ENCODE data around the gene GPM6B. TPM values are rescaled to one million over a fixed set of nuclear protein-coding genes. Genes with fewer than 3 reads are reported as not detected.

The GPM6B gene
- total RNA-seq, 1 experiment from 2014 or later: 99.8 TPM

GRCh38 chrX:13826770-13827169 is 9.9 kb upstream of the GPM6B start:
- ChIA-PET POLR2A (no interaction called here), CTCF (interaction anchor here (0.7 kb wide), 1 partner anchor 75 kb away, joined by 3 read pairs; no protein-coding TSS in a partner anchor)
- no peak for TF ChIP-seq IRF1 (CRISPR knock-in tag; IDR thresholded peaks at IDR 0.05)
- no peaks in the 10 kb centered on the region for H3K27me3 Mint-ChIP-seq (ENCODE audit: low read depth)
- no peak overlapping the region for H3K4me3 Mint-ChIP-seq
- no peak overlapping the region for H3K27ac Mint-ChIP-seq
- peaks cover 13% of the 10 kb centered on the region for H3K4me1 Mint-ChIP-seq
- H3K9me3 Mint-ChIP-seq: no peaks in the 10 kb centered on the region
- no peak for ATAC-seq
- H3K36me3 Mint-ChIP-seq: peaks cover 5% of the 10 kb centered on the region
- DNase-seq (ENCODE audit: low spot score): no peak

- ATAC-seq: no peak
- ChIA-PET CTCF (no interaction called here), POLR2A (interaction anchor here (0.6 kb wide), 1 partner anchor 13 kb away, joined by 10 read pairs; no protein-coding TSS in a partner anchor)
- Mint-ChIP-seq H3K4me1 (peaks cover 7% of the 10 kb centered on the region), H3K27me3 (ENCODE audit: low read depth) (no peaks in the 10 kb centered on the region), H3K9me3 (no peaks in the 10 kb centered on the region), H3K36me3 (peaks cover 5% of the 10 kb centered on the region), H3K4me3 (no peak overlapping the region), H3K27ac (no peak overlapping the region)
- TF ChIP-seq USF2 (CRISPR knock-in tag; IDR thresholded peaks at IDR 0.05) (no peak), ERG (CRISPR knock-in tag; IDR thresholded peaks at IDR 0.05) (no peak), E2F4 (CRISPR knock-in tag; IDR thresholded peaks at IDR 0.05; ENCODE audit: borderline replicate concordance, low read depth) (no peak), ZNF416 (CRISPR knock-in tag; IDR thresholded peaks at IDR 0.05) (no peak), SMAD4 (CRISPR knock-in tag; IDR thresholded peaks at IDR 0.05) (no peak), SMAD3 (CRISPR knock-in tag; IDR thresholded peaks at IDR 0.05; ENCODE audit: borderline replicate concordance) (no peak)
- no peak for DNase-seq (ENCODE audit: low spot score)
Measured at GRCh38 chrX:13825178-13825762, 8.4 kb upstream of the GPM6B start.

GRCh38 chrX:13824746-13825145 is 7.9 kb upstream of the GPM6B start:
- H3K9me3 Mint-ChIP-seq: no peaks in the 10 kb centered on the region
- TF ChIP-seq ELF4 (CRISPR knock-in tag; IDR thresholded peaks at IDR 0.05; ENCODE audit: low read depth) (no peak), ATF6 (CRISPR knock-in tag; IDR thresholded peaks at IDR 0.05) (no peak)

GRCh38 chrX:13821738-13822137 is 4.8 kb upstream of the GPM6B start:
- Mint-ChIP-seq H3K36me3 (peaks cover 5% of the 10 kb centered on the region; the same call in 1 of the 2 replicates), H3K4me3 (no peak overlapping the region), H3K4me1 (peaks cover 23% of the 10 kb centered on the region), H3K9me3 (no peaks in the 10 kb centered on the region), H3K27ac (no peak overlapping the region), H3K27me3 (ENCODE audit: low read depth) (no peaks in the 10 kb centered on the region)
- ChIA-PET POLR2A (no interaction called here), CTCF (no interaction called here)
- ATAC-seq (no peak), DNase-seq (ENCODE audit: low spot score) (no peak)
- no peak for TF ChIP-seq ZNF423 (CRISPR knock-in tag; IDR thresholded peaks at IDR 0.05)
- no peak for TF ChIP-seq GABPB1 (CRISPR knock-in tag; IDR thresholded peaks at IDR 0.05)
- no peak for TF ChIP-seq ESRRA (CRISPR knock-in tag; IDR thresholded peaks at IDR 0.05; ENCODE audit: borderline replicate concordance)
- no peak for TF ChIP-seq ETV6 (CRISPR knock-in tag; IDR thresholded peaks at IDR 0.05)
- TF ChIP-seq ATF1 (CRISPR knock-in tag; IDR thresholded peaks at IDR 0.05): no peak
- no peak for TF ChIP-seq ZSCAN18 (CRISPR knock-in tag; IDR thresholded peaks at IDR 0.05)
- no peak for TF ChIP-seq ATF2 (CRISPR knock-in tag; IDR thresholded peaks at IDR 0.05; ENCODE audit: borderline replicate concordance, low read depth)
- no peak for TF ChIP-seq ATF3 (CRISPR knock-in tag; conservative IDR thresholded peaks at IDR 0.05)

More at GRCh38 chrX:13824746-13825145, 7.9 kb upstream of the GPM6B start:
- Mint-ChIP-seq H3K27me3 (ENCODE audit: low read depth) (no peaks in the 10 kb centered on the region), H3K36me3 (peaks cover 5% of the 10 kb centered on the region), H3K27ac (no peak overlapping the region), H3K4me1 (peaks cover 9% of the 10 kb centered on the region), H3K4me3 (no peak overlapping the region)
- DNase-seq (ENCODE audit: low spot score) (no peak), ATAC-seq (no peak)
- ChIA-PET CTCF (no interaction called here), POLR2A (interaction anchor here (0.6 kb wide), 1 partner anchor 13 kb away, joined by 10 read pairs; no protein-coding TSS in a partner anchor)

All from WTC11 (cell line).